Erythroblast (primary cell): ENCODE measurements around the gene SLC51A.

Source experiments
- GATA1 ChIP-seq: IDR thresholded peaks from 2 replicates; pipeline ENCODE4 v1.6.1; 2011; ENCODE audit warnings: low read depth, mild to moderate bottlenecking, control low read depth, low read length, moderate library complexity
- POLR2A ChIP-seq: IDR thresholded peaks from 2 replicates; pipeline ENCODE4 v1.6.1; 2011; ENCODE audit warnings: mild to moderate bottlenecking, low read length

- TF ChIP-seq POLR2A (no peak), GATA1 (no peak)
Measured at GRCh38 chr3:196225086-196225485, 8.8 kb downstream of the SLC51A start.
